ENCODE measurements around the gene TP53TG5. TPM values are rescaled to one million over a fixed set of nuclear protein-coding genes. Genes with fewer than 3 reads are reported as not detected.

Gene TP53TG5
- total and polyA plus RNA-seq, 2 of the 8 experiments (the other 6 are each of a cell fraction or from before 2014, with no cell fraction given): not detected

- peak; percentile 17 for TF ChIP-seq ASH2L (IDR thresholded peaks at IDR 0.05; ENCODE audit: low read length)
- TF ChIP-seq CBX8 (IDR thresholded peaks at IDR 0.05; ENCODE audit: borderline replicate concordance, low read depth, low read length): no peak
- TF ChIP-seq TBP (IDR thresholded peaks at IDR 0.05; ENCODE audit: low read depth, low read length): peak; percentile 33; the same call in 1 of the 2 replicates
- TF ChIP-seq, protein P1, sequence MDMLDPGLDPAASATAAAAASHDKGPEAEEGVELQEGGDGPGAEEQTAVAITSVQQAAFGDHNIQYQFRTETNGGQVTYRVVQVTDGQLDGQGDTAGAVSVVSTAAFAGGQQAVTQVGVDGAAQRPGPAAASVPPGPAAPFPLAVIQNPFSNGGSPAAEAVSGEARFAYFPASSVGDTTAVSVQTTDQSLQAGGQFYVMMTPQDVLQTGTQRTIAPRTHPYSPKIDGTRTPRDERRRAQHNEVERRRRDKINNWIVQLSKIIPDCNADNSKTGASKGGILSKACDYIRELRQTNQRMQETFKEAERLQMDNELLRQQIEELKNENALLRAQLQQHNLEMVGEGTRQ (IDR thresholded peaks at IDR 0.05; ENCODE audit: low read length): no peak
- no peak for TF ChIP-seq CEBPB (IDR thresholded peaks at IDR 0.05; ENCODE audit: low read depth, low read length)
- TF ChIP-seq MAFK (IDR thresholded peaks at IDR 0.05; ENCODE audit: low read depth, low read length): no peak
- no peak for TF ChIP-seq EGR1 (IDR thresholded peaks at IDR 0.05; ENCODE audit: borderline replicate concordance, low read depth, low read length)
- TF ChIP-seq ZNF274 (IDR thresholded peaks at IDR 0.05; ENCODE audit: borderline replicate concordance, extremely low read depth, low read length): no peak
- TF ChIP-seq POLR2AphosphoS5 (IDR thresholded peaks at IDR 0.05; ENCODE audit: low read depth, low read length): no peak; the same call in 1 of the 2 replicates
- no peak for TF ChIP-seq POLR2A (IDR thresholded peaks at IDR 0.05; ENCODE audit: control extremely low read depth in 1 of 2, low read depth in 2 of 2, low read length in 2 of 2)
- TF ChIP-seq SIX5 (IDR thresholded peaks at IDR 0.05; ENCODE audit: low read depth, low read length): no peak
- no peak for TF ChIP-seq E2F6 (IDR thresholded peaks at IDR 0.05)
- no peak for TF ChIP-seq RXRA (IDR thresholded peaks at IDR 0.05; ENCODE audit: insufficient read depth, low read depth, low read length)
- peak; percentile 30; the same call in 1 of the 2 replicates for TF ChIP-seq PHF8 (conservative IDR thresholded peaks at IDR 0.05; ENCODE audit: low read depth, low read length)
- TF ChIP-seq, protein P2, sequence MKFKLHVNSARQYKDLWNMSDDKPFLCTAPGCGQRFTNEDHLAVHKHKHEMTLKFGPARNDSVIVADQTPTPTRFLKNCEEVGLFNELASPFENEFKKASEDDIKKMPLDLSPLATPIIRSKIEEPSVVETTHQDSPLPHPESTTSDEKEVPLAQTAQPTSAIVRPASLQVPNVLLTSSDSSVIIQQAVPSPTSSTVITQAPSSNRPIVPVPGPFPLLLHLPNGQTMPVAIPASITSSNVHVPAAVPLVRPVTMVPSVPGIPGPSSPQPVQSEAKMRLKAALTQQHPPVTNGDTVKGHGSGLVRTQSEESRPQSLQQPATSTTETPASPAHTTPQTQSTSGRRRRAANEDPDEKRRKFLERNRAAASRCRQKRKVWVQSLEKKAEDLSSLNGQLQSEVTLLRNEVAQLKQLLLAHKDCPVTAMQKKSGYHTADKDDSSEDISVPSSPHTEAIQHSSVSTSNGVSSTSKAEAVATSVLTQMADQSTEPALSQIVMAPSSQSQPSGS (IDR thresholded peaks at IDR 0.05; ENCODE audit: low read length): no peak
- no peak for TF ChIP-seq ATF3 (IDR thresholded peaks at IDR 0.05; ENCODE audit: insufficient read depth, low read depth, low read length)
- 0 out of 4 replicates have a peak, but pooled peaks of 1 of the 2 experiments have one; percentile 13 for TF ChIP-seq SIN3A (conservative IDR thresholded peaks at IDR 0.05 in 1 of 2, IDR thresholded peaks at IDR 0.05 in 1 of 2; ENCODE audit: low read depth in 1 of 2, low read length in 2 of 2)
- TF ChIP-seq SAP30 (IDR thresholded peaks at IDR 0.05; ENCODE audit: insufficient read depth, insufficient replicate concordance, low read length): no peak
- no peak for TF ChIP-seq RBBP5 (IDR thresholded peaks at IDR 0.05; ENCODE audit: borderline replicate concordance, low read depth, low read length)
- TF ChIP-seq TAF1 (IDR thresholded peaks at IDR 0.05; ENCODE audit: low read depth, low read length): 0 out of 2 replicates have a peak, but pooled peaks have one; percentile 21
Measured at GRCh38 chr20:45407067-45407745, 29.1 kb upstream of the TP53TG5 start (continued).

Data from H1 (cell line).